Measurements from ENCODE around the gene ITM2C.

DNA sequence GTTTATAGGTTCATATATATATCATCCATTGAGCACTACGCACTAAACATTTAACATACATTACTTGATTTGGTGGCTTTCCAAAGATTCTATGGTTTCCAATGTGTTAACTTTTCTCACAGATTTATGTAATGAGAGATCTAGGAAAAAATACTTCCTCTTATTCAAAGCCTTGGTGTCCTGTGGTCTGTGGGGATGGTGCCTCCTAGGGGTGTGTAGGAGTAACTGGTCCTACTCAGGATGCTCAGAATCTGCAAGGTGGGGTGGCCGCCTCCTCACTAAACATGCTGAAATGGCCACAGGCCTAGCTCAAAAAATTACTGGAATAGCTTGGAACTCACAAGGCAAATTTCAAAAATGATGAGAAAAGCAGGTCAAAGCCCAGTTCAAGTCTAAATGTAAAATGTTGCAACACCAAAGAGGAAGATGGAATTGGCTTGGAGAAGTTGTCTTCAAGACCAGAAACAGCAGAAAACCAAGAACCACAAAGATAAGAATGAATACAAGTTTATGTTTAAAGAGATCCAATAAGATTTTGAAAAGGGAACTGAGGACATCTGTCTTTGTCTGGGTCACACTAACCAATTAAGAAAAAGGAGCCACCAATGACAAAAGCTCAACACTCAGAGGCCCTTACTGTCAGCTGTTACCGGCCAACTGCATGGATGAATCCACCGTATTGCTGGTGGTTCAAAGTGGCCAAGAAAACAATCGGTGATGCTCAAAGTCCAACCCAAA lies 48.8 kb downstream of the ITM2C start:
- TF ChIP-seq L3MBTL2 (conservative IDR thresholded peaks at IDR 0.05) (no peak), ELF4 (IDR thresholded peaks at IDR 0.05) (no peak), SP1 (IDR thresholded peaks at IDR 0.05) (no peak), FOXK2 (IDR thresholded peaks at IDR 0.05) (no peak), FOXM1 (IDR thresholded peaks at IDR 0.05; ENCODE audit: borderline replicate concordance) (no peak), FOXA1 (IDR thresholded peaks at IDR 0.05) (no peak), SUZ12 (IDR thresholded peaks at IDR 0.05) (no peak), NFRKB (IDR thresholded peaks at IDR 0.05) (no peak), ARNT (IDR thresholded peaks at IDR 0.05) (no peak)
- TF ChIP-seq, protein P1, sequence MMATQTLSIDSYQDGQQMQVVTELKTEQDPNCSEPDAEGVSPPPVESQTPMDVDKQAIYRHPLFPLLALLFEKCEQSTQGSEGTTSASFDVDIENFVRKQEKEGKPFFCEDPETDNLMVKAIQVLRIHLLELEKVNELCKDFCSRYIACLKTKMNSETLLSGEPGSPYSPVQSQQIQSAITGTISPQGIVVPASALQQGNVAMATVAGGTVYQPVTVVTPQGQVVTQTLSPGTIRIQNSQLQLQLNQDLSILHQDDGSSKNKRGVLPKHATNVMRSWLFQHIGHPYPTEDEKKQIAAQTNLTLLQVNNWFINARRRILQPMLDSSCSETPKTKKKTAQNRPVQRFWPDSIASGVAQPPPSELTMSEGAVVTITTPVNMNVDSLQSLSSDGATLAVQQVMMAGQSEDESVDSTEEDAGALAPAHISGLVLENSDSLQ (IDR thresholded peaks at IDR 0.05): no peak
